22Rv1 (cell line): ENCODE measurements around the gene ANGPTL1.

Source experiments
- H3K27ac ChIP-seq: fragments of 450-650 bp; 2 replicates; pipeline ENCODE4 v1.5.1; 2017
- ZFX ChIP-seq: fragments of 450-650 bp; IDR thresholded peaks from 2 replicates; pipeline ENCODE4 v1.6.1; 2017; ENCODE audit warnings: antibody characterized with exemption, borderline replicate concordance
- TF ChIP-seq, protein P1 (sequence below): fragments of 450-650 bp; IDR thresholded peaks from 2 replicates; pipeline ENCODE4 v1.5.1; 2017; ENCODE audit warnings: mild to moderate bottlenecking

ANGPTL1 gene

DNA sequence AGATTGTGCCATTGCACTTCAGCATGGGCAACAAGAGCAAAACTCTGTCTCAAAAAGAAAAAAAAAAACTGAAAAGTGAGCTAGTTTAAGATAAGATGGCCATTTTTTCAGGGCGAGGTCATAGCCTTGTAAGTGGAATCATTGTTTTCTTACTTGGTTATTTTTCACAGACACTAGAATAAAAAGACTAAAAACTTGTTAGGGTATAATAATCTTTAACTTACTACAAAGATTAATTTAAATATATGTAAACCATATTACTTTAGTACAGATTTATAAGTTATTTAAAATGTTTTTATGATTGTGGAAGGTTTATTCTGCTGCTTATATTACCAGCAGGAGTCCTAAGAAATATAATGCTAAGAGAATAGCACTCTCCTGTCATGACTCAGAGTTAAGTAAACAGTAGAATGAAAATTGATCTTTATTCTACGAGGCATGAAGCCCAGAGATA lies 23.5 kb downstream of the ANGPTL1 start:
- TF ChIP-seq ZFX, result no peak
- TF ChIP-seq, protein P1, sequence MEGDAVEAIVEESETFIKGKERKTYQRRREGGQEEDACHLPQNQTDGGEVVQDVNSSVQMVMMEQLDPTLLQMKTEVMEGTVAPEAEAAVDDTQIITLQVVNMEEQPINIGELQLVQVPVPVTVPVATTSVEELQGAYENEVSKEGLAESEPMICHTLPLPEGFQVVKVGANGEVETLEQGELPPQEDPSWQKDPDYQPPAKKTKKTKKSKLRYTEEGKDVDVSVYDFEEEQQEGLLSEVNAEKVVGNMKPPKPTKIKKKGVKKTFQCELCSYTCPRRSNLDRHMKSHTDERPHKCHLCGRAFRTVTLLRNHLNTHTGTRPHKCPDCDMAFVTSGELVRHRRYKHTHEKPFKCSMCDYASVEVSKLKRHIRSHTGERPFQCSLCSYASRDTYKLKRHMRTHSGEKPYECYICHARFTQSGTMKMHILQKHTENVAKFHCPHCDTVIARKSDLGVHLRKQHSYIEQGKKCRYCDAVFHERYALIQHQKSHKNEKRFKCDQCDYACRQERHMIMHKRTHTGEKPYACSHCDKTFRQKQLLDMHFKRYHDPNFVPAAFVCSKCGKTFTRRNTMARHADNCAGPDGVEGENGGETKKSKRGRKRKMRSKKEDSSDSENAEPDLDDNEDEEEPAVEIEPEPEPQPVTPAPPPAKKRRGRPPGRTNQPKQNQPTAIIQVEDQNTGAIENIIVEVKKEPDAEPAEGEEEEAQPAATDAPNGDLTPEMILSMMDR, result no peak
- no peak overlapping the region for H3K27ac ChIP-seq

DNA sequence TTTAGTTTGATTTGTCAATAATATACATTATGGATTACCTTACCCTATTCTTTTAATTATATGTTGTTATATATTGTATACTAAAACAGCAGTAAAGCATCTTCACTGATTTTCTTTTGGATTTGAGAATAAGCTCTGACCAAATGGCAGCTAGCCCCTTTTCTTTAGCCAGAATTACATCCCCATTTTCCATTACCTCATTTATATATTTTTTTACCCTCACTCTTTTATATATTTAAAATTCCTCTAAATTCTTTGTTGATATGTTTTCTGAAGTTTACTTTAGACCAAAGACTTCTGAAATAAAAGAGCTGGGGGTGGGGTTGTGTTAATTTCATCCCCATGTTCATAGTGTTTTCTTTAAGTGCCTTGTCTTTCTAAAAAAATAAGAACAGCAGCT lies 24.6 kb downstream of the ANGPTL1 start:
- TF ChIP-seq ZFX, result no peak
- TF ChIP-seq, protein P1, result no peak
- no peak overlapping the region for H3K27ac ChIP-seq

- H3K27ac ChIP-seq, result no peak overlapping the region
- no peak for TF ChIP-seq ZFX
- TF ChIP-seq, protein P1, result no peak
Observed at GRCh38 chr1:178844436-178844835, 26.4 kb downstream of the ANGPTL1 start.

GRCh38 chr1:178825167-178825566 lies 45.7 kb downstream of the ANGPTL1 start:
- TF ChIP-seq, protein P1, result no peak
- no peak for TF ChIP-seq ZFX
- no peak overlapping the region for H3K27ac ChIP-seq

- TF ChIP-seq ZFX, result no peak
- TF ChIP-seq, protein P1, result no peak
Observed at GRCh38 chr1:178821134-178821866, 49.6 kb downstream of the ANGPTL1 start.

DNA sequence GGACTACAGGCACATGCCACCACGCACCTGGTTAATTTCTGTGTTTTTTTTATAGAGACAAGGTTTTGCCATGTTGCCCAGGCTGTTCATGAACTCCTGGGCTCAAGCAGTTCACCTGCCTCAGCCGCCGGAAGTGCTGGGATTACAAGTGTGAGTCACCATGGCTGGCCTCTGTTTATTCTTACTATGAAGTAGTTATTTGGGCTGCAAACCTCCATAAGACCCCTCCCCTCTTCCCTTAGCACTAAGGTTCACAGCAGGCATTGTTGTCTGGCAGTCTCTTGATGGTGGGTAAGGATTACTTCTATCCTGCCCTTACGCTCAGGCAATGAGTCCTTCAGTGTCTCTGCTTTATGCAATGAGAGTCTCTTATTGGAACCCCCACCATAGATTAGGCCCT lies 51.8 kb downstream of the ANGPTL1 start:
- no peak overlapping the region for H3K27ac ChIP-seq
- no peak for TF ChIP-seq ZFX
- TF ChIP-seq, protein P1, result no peak

More at GRCh38 chr1:178821134-178821866, 49.6 kb downstream of the ANGPTL1 start:
- no peak overlapping the region for H3K27ac ChIP-seq

DNA sequence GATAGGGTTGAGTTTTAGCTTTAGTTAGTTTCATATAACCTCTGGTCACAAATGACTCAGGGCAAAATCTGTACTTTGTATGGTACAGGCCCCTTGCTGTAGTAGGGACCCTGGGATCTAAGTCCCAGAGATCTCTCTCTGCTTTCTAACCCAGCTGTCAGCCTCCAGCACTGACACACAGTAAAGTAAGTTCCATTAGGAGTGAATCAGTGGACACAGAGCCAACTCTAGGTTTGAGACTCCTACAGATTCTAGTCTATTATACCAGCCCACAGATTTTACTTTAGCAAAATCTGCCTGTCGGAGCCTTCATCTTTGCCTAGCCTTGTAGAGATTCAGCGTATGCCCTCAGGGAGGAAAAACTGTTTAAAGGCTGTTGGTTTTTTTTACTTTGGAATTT lies 52.5 kb downstream of the ANGPTL1 start:
- TF ChIP-seq, protein P1, result no peak
- TF ChIP-seq ZFX, result no peak
- no peak overlapping the region for H3K27ac ChIP-seq
